ENCODE data around the gene ZC3H10.
"Not testable (repeated sequence)": the region's sequence is repeated elsewhere in the genome, so short reads cannot be mapped to it uniquely, and the experiment has no call there.

The ZC3H10 gene

GRCh38 chr12:56107242-56107641, 10.8 kb upstream of the ZC3H10 start:
- no peak overlapping the region for H3K4me3 ChIP-seq (replicated peaks in 1 of 2; ENCODE audit: low read depth in 2 of 2, low read length in 2 of 2)
- no peak for DNase-seq (ENCODE audit: low read depth in 2 of 2)
- TF ChIP-seq CTCF (IDR thresholded peaks at IDR 0.05; ENCODE audit: low read depth, low read length): no peak

GRCh38 chr12:56110571-56110970, 7.5 kb upstream of the ZC3H10 start:
- H3K4me3 ChIP-seq (replicated peaks in 1 of 2; ENCODE audit: low read depth in 2 of 2, low read length in 2 of 2): no peak overlapping the region
- TF ChIP-seq CTCF (IDR thresholded peaks at IDR 0.05; ENCODE audit: low read depth, low read length): no peak
- DNase-seq (ENCODE audit: low read depth in 2 of 2): no peak

- H3K4me3 ChIP-seq (replicated peaks in 1 of 2; ENCODE audit: low read depth in 2 of 2, low read length in 2 of 2): no peak overlapping the region
- TF ChIP-seq CTCF (IDR thresholded peaks at IDR 0.05; ENCODE audit: low read depth, low read length): no peak
- no peak for DNase-seq (ENCODE audit: low read depth in 2 of 2)
Measured at GRCh38 chr12:56114084-56114483, 4.0 kb upstream of the ZC3H10 start.

- no peak for TF ChIP-seq CTCF (IDR thresholded peaks at IDR 0.05; ENCODE audit: low read depth, low read length)
- peak; percentile 48 to 53 for DNase-seq (ENCODE audit: low read depth in 2 of 2)
- H3K4me3 ChIP-seq (replicated peaks in 1 of 2; ENCODE audit: low read depth in 2 of 2, low read length in 2 of 2): peak overlapping the region; percentile 65 to 73
Measured at GRCh38 chr12:56115329-56115728, 2.7 kb upstream of the ZC3H10 start.

- peak within 1 kb of the TSS; percentile 65 to 73 for H3K4me3 ChIP-seq (replicated peaks in 1 of 2; ENCODE audit: low read depth in 2 of 2, low read length in 2 of 2)
- DNase-seq (ENCODE audit: low read depth in 2 of 2): peak; percentile 95 to 97
- no peak for TF ChIP-seq CTCF (IDR thresholded peaks at IDR 0.05; ENCODE audit: low read depth, low read length)
Measured at GRCh38 chr12:56116267-56117081, 1.6 kb upstream of the ZC3H10 start, which contains the start of gene RPL41. Gene RPL41, plus strand, starts transcription at chr12:56116633.

- DNase-seq (ENCODE audit: low read depth in 2 of 2): not testable (repeated sequence)
- peak overlapping the region; percentile 65 to 73 for H3K4me3 ChIP-seq (replicated peaks in 1 of 2; ENCODE audit: low read depth in 2 of 2, low read length in 2 of 2)
Measured at GRCh38 chr12:56117082-56117706, 872 bp upstream of the ZC3H10 start.

GRCh38 chr12:56118688-56119357, 757 bp downstream of the ZC3H10 start:
- TF ChIP-seq CTCF (IDR thresholded peaks at IDR 0.05; ENCODE audit: low read depth, low read length): no peak
- DNase-seq (ENCODE audit: low read depth in 2 of 2): no peak
- H3K4me3 ChIP-seq (replicated peaks in 1 of 2; ENCODE audit: low read depth in 2 of 2, low read length in 2 of 2): peak overlapping the region; percentile 80 to 86

All from cardiac fibroblast (primary cell).